GM19395 (cell line): Measurements from ENCODE around the gene ZNF536.
"Not testable (repeated sequence)": the region's sequence is repeated elsewhere in the genome, so short reads cannot be mapped to it uniquely, and the experiment has no call there.

Experiments
- ATAC-seq: cut with Tn5 transposase; IDR thresholded peaks from one replicate; pipeline ENCODE4 v1.9.1; 2021; ENCODE audit warnings: mild to moderate bottlenecking, moderate library complexity; ENCODE audit not compliant: unreplicated experiment

Gene ZNF536

DNA sequence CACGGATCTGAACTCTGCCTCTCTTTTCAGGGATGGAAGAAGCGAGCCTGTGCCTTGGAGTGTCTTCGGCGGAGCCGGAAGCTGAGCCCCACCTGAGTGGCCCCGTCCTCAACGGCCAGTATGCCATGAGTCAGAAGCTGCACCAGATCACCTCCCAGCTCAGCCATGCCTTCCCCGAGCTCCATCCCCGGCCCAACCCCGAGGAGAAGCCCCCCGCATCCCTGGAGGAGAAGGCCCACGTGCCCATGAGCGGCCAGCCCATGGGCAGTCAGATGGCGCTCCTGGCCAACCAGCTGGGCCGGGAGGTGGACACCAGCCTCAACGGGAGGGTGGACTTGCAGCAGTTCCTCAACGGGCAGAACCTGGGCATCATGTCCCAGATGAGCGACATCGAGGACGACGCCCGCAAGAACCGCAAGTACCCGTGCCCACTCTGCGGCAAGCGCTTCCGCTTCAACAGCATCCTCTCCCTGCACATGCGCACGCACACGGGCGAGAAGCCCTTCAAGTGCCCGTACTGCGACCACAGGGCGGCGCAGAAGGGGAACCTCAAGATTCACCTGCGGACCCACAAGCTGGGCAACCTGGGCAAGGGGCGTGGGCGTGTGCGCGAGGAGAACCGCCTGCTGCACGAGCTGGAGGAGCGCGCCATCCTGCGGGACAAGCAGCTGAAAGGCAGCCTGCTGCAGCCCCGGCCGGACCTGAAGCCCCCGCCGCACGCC is 71.5 kb downstream of the ZNF536 start:
- ATAC-seq: no peak

DNA sequence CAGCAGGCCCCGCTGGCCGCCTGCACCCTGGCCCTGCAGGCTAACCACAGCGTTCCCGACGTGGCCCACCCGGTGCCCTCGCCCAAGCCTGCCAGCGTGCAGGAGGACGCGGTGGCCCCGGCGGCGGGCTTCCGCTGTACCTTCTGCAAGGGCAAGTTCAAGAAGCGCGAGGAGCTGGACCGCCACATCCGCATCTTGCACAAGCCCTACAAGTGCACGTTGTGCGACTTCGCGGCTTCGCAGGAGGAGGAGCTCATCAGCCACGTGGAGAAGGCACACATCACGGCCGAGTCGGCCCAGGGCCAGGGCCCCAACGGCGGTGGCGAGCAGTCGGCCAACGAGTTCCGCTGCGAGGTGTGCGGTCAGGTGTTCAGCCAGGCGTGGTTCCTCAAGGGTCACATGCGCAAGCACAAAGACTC is 72.1 kb downstream of the ZNF536 start:
- ATAC-seq: no peak

DNA sequence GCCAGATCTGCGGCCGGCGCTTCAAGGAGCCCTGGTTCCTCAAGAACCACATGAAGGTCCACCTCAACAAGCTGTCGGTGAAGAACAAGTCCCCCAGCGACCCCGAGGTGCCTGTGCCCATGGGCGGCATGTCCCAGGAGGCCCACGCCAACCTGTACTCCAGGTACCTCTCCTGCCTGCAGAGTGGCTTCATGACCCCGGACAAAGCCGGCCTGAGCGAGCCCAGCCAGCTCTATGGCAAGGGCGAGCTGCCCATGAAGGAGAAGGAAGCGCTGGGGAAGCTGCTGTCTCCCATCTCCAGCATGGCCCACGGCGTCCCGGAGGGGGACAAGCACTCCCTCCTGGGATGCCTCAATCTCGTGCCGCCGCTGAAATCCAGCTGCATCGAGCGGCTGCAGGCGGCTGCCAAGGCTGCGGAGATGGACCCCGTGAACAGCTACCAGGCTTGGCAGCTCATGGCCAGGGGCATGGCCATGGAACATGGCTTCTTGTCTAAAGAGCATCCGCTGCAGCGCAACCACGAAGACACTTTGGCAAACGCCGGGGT is 72.6 kb downstream of the ZNF536 start:
- ATAC-seq: no peak

DNA sequence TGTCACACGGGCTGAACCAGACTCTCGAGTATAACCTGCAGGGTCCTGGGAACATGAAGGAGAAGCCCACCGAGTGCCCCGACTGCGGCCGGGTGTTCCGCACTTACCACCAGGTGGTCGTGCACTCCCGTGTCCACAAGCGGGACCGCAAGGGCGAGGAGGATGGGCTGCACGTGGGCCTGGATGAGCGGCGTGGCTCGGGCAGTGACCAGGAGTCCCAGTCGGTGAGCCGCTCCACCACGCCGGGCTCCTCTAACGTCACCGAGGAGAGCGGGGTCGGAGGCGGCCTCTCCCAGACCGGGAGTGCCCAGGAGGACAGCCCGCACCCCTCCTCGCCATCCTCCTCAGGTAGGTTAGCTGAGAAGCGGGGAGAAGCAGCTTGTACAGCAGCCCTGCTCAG is 73.2 kb downstream of the ZNF536 start:
- ATAC-seq: no peak

DNA sequence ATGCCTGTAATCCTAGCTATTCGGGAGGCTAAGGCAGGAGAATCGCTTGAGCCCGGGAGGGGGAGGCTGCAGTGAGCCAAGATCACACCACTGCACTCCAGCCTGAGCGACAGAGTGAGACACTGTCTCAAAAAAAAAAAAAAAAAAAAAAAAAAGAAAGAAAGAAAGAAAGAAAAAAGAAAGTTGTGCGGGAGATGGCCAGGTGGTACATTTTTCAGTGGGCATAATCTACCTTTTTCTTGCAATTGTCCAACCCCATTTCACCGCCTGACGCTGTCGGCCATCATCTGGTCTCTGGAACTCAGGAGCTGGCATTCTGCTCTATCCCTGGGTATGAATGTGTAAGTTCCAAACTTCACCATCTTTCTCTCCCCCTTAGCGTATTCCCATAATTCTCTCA is 73.9 kb downstream of the ZNF536 start:
- ATAC-seq: not testable (repeated sequence)

DNA sequence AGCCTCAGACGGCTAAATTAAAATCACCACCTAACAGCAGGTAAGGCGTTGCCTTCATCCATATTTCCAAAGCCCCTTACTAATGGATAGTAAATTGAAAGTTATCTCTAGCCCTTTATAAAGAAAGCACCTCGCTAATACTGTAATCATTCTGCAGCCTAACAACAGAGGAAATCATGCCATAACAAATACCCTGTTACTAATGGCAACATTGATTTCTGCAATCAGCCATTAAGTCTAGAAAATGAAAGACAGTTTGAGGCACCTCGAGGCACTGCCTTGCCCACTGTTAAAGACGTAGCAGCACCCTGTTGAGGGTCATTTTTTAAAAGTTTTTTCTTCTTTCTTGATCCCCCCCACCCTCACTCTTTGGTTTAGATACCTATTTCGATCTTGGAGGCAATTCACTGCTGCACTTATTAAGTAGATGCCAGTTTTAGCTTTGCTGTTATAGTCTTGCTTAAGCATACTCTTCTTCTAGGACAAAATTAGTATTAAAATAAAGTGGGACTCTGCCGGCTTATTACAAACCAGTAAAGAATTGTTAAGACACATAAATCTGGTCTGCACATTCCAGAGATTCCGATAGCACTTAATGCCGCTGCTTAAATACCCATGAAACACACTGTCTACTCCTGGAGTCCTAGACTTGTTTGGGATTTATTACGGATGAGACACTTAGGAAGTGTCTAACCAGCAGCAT is 74.8 kb downstream of the ZNF536 start:
- no peak for ATAC-seq

DNA sequence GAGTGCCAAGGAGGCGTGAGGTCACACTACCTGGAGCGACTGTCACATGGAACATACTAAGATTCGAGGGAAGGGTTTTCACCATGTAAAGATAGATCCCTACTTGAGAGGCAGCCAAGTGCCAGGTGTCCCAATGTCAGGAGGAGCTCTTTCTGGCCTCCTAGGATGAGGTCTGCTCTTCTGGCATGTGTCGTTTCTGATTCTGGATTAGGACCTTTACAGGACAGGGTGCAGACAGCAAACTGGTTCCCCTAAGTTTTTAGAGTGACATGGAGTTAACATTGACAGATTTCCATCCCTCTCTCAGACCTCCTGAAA is 75.3 kb downstream of the ZNF536 start:
- no peak for ATAC-seq

DNA sequence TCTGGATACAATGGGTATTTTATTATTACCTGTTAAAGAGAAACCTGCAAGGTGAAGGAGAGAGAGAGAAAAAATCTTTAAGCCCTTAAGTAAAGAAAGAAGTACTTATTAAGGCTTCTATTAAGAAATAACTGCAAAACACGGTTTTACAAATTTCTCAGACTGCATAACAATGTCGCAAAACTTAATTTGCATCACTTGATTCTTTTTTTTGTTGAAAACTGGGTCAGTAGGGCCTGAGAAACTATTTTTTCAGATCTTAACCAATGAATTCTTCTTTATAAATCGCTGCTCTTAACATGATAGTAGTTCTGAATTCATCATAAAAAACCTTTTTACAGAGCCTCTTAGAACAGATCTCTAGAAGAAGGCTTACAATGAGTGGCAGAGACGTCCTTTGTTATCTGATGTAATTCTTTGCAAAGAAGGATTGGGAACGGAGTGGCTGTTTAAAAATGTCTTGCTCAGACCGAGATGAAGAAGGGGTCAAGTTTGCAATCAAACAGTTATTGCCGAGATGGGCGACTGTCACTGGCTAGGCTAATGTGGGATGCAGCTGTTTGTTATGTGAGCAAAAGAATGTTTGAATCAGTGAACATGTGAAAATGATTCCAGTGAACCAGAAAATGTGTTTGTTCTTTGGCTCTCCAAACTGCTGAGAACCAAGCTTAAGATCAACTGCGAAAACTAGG is 76.3 kb downstream of the ZNF536 start:
- no peak for ATAC-seq

DNA sequence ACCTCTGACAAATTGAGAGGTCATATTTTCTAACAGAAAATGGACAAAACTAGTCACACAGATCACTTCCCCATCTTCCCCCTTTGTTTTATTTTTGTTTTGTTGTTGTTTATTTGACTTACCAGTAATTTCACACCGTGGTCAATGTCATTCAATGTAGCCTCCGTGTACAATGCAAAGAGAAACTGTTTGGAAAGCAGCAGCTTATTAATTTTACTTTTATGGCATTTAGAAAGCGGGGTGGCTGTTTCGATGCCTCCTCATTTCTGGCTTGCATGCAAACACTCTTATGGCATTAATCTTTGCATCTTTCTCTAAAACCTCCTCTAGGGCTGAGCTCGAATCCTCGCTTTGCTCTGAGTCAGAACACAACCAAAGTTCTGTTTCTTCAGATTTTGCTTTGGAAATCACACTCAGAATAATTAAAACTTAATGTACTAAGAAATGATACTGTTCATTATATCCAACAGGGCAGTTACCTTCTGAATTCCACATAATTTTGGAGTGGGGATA is 77.0 kb downstream of the ZNF536 start:
- no peak for ATAC-seq

DNA sequence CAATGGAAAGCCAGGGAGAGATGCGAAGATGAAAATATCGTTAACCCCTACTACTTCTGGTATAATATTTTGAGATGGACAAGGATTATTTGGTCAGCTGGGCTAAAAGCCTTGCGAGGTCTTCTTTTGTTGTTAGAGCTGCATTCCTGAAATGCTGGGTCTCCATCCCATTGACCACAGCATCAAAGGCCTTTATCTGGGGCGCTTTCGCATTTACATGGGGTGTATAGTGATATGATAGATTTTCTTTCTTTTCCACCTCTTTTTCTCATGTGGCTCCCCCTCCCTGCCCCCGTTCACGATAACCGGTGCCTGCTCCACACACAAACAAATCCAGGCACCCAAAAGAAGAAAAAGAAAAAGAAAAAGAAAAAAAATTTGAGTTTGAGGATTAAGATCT is 77.5 kb downstream of the ZNF536 start:
- no peak for ATAC-seq

DNA sequence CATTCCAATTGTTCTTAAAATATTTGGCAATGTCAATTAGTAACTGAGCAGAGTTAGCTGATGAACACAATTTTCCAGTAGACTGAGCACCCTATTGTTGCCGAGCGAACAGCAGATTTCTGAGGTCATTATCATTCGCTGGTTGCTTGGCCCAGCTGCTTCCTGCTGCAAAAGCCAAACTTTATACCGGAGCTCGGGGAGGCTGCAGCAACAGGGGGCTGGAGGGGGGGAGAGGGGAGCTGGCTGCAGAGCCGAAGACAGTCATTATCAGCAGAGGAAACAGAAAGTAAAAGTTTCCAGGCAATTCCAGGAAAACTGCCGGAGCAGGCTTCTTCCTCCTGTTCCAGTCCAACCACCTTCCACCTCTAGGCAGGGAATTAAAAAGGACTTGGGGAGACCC is 77.9 kb downstream of the ZNF536 start:
- no peak for ATAC-seq

DNA sequence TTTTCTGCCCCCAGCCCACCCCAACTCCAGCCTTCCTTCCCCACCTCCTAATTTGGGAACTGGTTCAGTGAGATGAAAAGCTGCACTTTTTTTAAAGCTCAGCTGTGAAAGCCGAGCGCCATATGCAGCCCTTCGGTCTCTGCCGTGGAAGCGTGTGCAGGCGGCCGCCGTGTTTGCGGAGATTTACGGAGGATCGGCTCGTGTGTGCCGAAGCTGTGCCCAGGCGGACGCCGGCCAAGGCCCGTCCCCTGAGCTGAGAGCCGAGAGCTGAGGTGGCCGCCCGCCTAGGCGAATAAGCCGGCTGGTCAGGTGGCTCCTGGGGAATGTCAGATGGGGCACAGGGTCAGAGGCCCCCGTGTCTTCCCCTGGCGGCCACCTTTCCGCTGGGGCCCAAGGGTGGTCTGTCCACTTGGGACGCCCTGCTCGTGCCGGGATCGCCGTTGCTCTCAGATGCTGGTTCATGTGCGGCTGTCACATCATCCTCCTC is 78.7 kb downstream of the ZNF536 start:
- no peak for ATAC-seq

DNA sequence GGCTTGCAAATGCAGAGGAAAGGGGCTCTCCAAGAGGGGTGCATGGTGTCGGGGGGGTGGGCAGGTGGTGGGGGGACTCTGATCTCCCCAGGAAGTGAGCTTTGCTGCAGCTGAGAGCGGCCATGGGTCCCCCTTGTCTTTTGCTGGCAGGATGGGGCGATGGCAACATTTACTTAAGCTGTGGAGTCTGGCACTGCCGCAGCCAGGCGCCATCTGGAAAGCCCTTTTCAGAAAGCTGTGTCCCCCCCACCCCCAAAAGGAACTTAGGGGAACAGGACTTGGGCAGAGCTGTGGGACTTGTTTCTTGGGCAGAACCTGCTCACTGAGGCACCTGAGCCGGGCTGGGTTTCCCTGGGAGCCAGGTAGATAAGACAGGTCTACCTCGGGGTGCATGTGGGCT is 80.7 kb downstream of the ZNF536 start:
- no peak for ATAC-seq

DNA sequence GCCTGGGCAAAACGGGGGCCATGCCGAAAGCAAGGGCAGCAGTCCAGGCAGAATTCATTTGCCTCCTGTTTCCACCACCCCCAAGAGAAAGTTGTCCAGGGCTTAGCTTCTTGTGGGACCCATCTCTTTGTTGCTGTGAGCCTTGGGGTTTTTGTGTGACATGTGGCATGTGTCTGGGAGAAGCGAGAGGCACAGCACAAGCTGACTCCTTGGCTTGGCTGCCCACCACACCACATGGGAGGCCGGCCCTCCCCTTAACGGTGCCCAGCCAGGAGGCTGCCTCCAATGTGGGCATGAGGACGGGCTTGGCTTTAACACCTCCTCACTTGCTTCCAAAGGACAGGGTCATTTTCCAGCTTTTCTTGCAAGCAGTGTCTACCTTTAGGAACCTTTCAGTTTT is 81.6 kb downstream of the ZNF536 start:
- no peak for ATAC-seq

DNA sequence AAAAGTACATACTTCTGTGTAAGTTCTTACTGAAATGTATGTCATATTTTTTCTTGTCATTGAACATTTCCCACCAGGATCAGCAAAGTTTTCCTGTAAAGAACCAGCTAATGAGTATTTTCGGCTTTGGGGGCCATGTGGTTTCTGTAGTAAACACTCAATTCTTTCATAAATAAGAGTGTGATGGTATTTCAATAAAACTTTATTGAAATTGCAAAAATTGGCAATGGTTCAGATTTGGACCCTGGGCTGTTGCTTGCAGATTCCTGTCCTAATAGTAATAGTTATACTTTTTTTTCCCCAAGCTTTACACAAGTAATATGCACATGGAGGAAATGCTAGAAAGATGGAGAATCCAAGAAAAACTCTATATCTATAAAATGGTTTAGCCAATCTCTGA is 83.7 kb downstream of the ZNF536 start:
- ATAC-seq: no peak

DNA sequence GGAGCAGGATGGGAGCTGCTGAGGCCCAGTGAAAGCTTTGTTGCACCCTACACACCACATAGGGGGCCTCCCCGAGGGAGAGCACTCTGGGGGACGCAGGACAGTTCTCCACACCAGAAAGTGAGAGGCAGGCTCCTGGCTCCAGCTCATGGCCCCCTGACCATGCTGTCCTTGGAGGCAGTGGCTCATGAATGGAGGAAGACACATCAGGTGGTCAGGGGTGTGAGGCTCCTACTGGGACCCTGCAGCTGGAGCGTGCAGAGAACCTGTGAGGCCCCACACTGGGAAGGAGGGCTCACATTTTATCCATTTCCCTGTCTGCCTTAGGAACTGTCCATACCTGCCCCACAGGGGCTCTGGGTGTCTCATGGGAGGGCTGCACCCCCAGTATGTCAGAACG is 85.3 kb downstream of the ZNF536 start:
- ATAC-seq: no peak

DNA sequence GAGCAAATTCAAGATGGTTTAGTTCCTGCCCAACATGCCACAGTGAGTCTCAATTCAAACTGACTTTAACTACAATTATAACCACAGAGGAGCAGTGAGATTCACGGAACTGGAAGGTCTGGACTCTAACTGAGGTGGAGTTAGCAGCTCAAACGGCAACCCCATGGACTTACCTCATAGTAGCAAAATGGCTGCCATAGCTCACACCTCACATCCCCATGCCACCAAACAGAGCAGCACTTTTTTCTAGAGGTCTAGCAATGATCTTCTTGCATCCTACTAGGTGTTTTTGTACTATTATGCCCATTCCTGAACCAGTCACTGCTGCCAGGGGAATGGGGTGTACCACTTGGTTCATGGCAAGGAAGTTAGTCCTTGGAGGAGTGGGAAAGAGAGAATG is 87.7 kb downstream of the ZNF536 start:
- no peak for ATAC-seq

DNA sequence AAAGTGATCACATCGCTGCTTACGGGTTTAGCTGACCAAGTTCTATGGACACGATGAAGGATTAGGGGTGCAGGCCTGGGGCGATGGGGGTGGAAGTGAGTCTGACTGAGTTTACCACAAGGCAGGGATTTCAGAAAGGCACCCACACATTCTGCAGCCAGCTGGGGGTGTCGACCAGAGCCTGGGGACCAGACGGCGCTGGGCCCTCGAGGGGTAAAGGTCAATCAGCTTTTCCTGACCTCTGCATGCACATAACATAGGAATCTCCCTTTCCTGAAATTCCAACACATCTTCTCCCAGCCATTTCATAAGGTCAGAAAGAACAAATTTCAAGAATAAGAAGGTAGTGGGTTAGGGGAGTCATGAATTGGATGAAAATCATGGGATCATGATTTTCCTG is 92.0 kb downstream of the ZNF536 start:
- no peak for ATAC-seq

DNA sequence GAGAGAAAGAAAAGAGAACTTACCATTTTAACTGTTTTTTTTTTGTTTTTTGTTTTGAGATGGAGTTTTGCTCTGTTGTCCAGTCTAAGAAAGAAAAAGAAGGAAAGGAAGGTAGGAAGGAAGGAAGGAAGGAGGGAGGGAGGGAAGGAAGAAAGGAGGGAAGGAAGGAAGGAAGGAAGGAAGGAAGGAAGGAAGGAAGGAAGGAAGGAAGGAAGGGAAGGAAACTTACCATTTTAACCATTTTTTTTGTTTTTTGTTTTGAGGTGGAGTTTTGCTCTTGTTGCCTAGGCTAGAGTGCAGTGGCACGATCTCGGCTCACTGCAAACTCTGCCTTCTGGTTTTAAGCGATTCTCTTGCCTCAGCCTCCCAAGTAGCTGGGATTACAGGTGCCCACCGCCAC is 94.4 kb downstream of the ZNF536 start:
- not testable (repeated sequence) for ATAC-seq

DNA sequence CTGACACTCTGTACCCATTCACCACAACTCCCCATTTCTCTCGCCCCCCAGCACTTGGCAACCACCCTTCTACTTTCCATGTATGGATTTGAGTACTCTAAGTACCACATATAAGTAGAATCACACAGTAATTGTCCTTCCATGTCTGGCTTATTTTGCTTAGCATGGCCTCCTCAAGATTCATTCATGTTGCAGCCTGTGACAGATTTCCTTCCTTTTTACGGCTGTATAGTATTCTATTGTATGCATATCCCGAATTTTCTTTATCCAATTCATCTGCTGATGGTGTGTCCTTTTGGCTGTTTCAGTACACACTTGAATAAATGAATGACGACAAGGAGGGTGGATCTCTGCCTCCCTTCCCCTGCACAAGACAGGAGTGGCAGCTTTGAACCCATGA is 95.1 kb downstream of the ZNF536 start:
- ATAC-seq: no peak

DNA sequence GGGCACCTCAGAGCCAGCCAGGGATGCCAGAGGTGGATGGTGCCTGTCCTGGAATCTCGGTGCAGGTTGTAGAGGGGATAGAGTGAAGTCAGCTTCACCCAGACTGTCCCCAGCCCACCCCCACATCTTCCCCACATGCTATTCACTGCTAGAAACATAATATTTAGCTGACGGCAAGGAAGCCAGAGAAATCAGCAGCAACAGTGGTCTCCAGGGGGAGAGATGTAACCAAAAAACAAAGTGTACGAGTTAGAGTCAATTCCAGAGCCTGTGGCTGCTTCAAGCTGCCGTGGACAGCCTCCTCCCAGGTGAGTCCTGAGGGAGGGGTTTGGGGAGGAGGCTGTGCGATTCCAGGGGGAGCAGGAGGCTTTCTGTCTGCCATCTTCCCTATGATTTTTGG is 97.6 kb downstream of the ZNF536 start:
- no peak for ATAC-seq

DNA sequence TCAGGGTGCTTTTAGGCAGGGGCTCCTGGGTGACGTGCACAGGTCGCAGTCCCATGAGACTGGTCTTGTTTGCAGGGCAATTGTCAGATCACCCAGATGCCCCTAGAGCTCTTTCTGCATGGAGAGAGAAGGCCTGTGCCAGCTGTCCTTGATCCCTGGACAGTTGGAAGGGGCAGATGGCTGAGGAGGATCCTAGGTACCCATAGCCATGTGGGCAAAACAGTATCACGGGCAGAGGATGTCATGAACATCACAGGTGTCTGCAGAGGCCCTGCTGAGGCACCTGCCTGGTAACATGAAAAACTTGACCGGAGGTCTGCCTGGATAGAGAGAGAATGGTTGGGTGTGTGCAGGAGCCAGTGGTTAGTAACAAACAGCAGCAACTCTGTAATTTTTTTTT is 99.3 kb downstream of the ZNF536 start:
- no peak for ATAC-seq
